ENCODE measurements around the gene AGRN.

DNA sequence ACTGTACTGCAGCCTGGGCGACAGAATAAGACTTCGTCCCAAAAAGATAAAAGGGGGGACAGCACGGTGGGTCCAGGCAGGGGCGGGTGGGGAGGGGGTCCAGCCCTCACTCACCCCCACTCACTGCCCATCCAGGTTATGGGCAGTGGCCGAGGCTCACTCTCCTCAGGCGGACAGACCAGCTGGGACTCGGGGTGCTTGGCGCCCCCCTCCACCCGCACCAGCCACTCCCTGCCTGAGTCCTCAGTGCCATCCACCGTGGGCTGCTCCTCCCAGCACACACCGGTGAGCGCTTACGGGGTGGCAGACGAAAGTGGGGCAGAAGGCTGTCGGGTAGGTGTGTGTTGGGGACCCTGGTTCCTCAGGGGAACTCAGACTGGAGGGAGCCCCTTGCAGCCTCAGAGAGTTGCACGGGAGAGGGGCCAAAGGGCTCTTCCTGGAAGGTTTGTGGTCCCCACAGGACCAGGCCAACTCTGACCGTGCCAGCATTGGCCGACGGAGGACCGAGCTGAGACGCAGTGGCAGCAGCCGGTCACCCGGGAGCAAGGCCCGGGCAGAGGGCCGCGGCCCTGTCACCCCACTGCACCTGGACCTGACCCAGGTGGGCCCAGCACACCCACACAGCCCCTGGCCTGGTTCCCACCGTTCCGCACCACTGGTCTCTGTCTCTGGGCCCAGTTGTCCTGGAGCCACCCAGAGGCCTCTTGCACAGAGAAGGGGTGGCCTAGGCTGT is 47.0 kb upstream of the AGRN start:
- TF ChIP-seq, protein P1, sequence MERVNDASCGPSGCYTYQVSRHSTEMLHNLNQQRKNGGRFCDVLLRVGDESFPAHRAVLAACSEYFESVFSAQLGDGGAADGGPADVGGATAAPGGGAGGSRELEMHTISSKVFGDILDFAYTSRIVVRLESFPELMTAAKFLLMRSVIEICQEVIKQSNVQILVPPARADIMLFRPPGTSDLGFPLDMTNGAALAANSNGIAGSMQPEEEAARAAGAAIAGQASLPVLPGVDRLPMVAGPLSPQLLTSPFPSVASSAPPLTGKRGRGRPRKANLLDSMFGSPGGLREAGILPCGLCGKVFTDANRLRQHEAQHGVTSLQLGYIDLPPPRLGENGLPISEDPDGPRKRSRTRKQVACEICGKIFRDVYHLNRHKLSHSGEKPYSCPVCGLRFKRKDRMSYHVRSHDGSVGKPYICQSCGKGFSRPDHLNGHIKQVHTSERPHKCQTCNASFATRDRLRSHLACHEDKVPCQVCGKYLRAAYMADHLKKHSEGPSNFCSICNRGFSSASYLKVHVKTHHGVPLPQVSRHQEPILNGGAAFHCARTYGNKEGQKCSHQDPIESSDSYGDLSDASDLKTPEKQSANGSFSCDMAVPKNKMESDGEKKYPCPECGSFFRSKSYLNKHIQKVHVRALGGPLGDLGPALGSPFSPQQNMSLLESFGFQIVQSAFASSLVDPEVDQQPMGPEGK (CRISPR knock-in tag; IDR thresholded peaks at IDR 0.05; ENCODE audit: borderline replicate concordance), result no peak
- no peak for TF ChIP-seq ZFP3 (CRISPR knock-in tag; IDR thresholded peaks at IDR 0.05)
- no peak for TF ChIP-seq ZFP30 (CRISPR knock-in tag; IDR thresholded peaks at IDR 0.05)
- no peak for TF ChIP-seq TOX (CRISPR knock-in tag; IDR thresholded peaks at IDR 0.05; ENCODE audit: borderline replicate concordance)
- no peak for TF ChIP-seq PPARA (CRISPR knock-in tag; IDR thresholded peaks at IDR 0.05; ENCODE audit: borderline replicate concordance)
- no peak for TF ChIP-seq ARNTL (CRISPR knock-in tag; IDR thresholded peaks at IDR 0.05; ENCODE audit: borderline replicate concordance, low read depth)
- no peak for TF ChIP-seq GLIS3 (CRISPR knock-in tag; IDR thresholded peaks at IDR 0.05)
- TF ChIP-seq, protein P2, sequence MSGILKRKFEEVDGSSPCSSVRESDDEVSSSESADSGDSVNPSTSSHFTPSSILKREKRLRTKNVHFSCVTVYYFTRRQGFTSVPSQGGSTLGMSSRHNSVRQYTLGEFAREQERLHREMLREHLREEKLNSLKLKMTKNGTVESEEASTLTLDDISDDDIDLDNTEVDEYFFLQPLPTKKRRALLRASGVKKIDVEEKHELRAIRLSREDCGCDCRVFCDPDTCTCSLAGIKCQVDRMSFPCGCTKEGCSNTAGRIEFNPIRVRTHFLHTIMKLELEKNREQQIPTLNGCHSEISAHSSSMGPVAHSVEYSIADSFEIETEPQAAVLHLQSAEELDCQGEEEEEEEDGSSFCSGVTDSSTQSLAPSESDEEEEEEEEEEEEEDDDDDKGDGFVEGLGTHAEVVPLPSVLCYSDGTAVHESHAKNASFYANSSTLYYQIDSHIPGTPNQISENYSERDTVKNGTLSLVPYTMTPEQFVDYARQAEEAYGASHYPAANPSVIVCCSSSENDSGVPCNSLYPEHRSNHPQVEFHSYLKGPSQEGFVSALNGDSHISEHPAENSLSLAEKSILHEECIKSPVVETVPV (CRISPR knock-in tag; IDR thresholded peaks at IDR 0.05), result no peak
- no peak for TF ChIP-seq ZC3H10 (CRISPR knock-in tag; IDR thresholded peaks at IDR 0.05)

All from SK-N-SH treated with all-trans-retinoic acid at 6 μM for 48 hours (cell line).